MCF 10A (cell line): ENCODE results near the gene COL4A1. TPM values are rescaled to one million over a fixed set of nuclear protein-coding genes. Genes with fewer than 3 reads are reported as not detected.

ENCODE experiments used
- BruUV-seq: library from RNA; stranded (reverse); fragments of 400-500 nt; replicated peaks from 2 replicates; lab custom pipeline; 2021; lab: Mats Ljungman, UMichigan
- CTCF ChIA-PET: fragments of 300-600 bp; sonication (Branson Sonifier 250); formaldehyde crosslinking; extraction: SDS; loops from one replicate; lab custom pipeline; 2021; ENCODE audit warnings: antibody characterized with exemption, inconsistent platforms; lab: Yijun Ruan, JAX
- POLR2A ChIA-PET: fragments of 300-600, 350-650 bp; sonication (Branson Sonifier 250); formaldehyde crosslinking; extraction: SDS; loops from one replicate; lab custom pipeline; 2020; ENCODE audit warnings: antibody characterized with exemption, inconsistent platforms; lab: Yijun Ruan, JAX
- DNase-seq: peaks from one replicate; pipeline ENCODE4 v3.0.0-alpha.2; 2018; ENCODE audit not compliant: unreplicated experiment
- H3K27ac Mint-ChIP-seq: one replicate; pipeline ENCODE4 v1.8.0; 2022; ENCODE audit warnings: mild to moderate bottlenecking, low read depth, mixed read lengths; ENCODE audit not compliant: unreplicated experiment
- H3K27me3 Mint-ChIP-seq: one replicate; pipeline ENCODE4 v1.8.0; 2022; ENCODE audit warnings: mixed read lengths; ENCODE audit not compliant: insufficient read depth, unreplicated experiment
- H3K36me3 Mint-ChIP-seq: one replicate; pipeline ENCODE4 v1.8.0; 2022; ENCODE audit warnings: mild to moderate bottlenecking, moderate library complexity, mixed read lengths; ENCODE audit not compliant: insufficient read depth, unreplicated experiment
- H3K4me1 Mint-ChIP-seq: one replicate; pipeline ENCODE4 v1.8.0; 2022; ENCODE audit warnings: mixed read lengths; ENCODE audit not compliant: insufficient read depth, unreplicated experiment
- H3K4me3 Mint-ChIP-seq: one replicate; pipeline ENCODE4 v1.8.0; 2022; ENCODE audit warnings: mild to moderate bottlenecking, moderate library complexity, mixed read lengths; ENCODE audit not compliant: unreplicated experiment
- H3K9me3 Mint-ChIP-seq: one replicate; pipeline ENCODE4 v1.8.0; 2022; ENCODE audit warnings: mixed read lengths; ENCODE audit not compliant: unreplicated experiment
- intact Hi-C: fragments of 100-400 bp; cut with micrococcal nuclease; formaldehyde crosslinking; loops from 2 replicates; pipeline ENCODE4 v1.14.1; 2022
- total RNA-seq: library from RNA; stranded (reverse); gene quantifications from 2 replicates; pipeline ENCODE4 v1.2.3, GENCODE V29; 2022
- TF ChIP-seq, protein P1 (sequence below): fragments of 200-600 bp; IDR thresholded peaks from one replicate; pipeline ENCODE4 v1.8.0; 2022; ENCODE audit warnings: antibody characterized with exemption, mild to moderate bottlenecking; ENCODE audit not compliant: unreplicated experiment

Gene COL4A1
- total RNA-seq, 1 experiment from 2014 or later = 42.1 TPM

DNA sequence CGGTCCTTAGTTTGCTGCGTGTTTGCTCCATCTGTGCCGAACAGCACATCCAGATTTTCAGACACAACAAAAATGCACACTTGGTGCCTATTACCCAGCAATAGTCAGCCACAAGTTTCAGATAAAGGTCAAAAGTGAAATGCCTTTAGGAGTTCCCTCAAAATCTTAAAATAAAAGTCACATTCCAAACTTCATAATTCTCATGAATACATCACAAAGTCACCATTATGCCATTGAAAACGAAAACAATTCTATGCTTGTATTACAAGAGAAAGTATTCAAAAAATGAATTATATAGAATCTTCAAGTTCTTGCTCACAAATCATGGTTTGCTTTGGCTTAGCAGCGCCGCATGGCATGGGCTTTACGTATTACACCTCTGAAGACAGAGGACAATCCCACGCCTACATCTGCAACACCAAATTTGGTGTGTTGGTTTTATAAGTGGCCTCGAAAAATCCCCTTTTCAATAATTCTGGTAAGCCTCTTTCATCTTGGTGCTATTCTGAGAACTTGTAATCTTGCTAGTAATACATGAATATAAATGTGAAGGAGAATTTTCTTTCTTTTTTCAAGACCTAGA lies 26.6 kb downstream of the COL4A1 start:
- no peaks in the 10 kb centered on the region for H3K4me1 Mint-ChIP-seq
- ChIA-PET POLR2A (no interaction called here), CTCF (no interaction called here)
- intact Hi-C loops = no loop called here
- H3K36me3 Mint-ChIP-seq = no peaks in the 10 kb centered on the region
- H3K4me3 Mint-ChIP-seq = no peak overlapping the region
- TF ChIP-seq, protein P1, sequence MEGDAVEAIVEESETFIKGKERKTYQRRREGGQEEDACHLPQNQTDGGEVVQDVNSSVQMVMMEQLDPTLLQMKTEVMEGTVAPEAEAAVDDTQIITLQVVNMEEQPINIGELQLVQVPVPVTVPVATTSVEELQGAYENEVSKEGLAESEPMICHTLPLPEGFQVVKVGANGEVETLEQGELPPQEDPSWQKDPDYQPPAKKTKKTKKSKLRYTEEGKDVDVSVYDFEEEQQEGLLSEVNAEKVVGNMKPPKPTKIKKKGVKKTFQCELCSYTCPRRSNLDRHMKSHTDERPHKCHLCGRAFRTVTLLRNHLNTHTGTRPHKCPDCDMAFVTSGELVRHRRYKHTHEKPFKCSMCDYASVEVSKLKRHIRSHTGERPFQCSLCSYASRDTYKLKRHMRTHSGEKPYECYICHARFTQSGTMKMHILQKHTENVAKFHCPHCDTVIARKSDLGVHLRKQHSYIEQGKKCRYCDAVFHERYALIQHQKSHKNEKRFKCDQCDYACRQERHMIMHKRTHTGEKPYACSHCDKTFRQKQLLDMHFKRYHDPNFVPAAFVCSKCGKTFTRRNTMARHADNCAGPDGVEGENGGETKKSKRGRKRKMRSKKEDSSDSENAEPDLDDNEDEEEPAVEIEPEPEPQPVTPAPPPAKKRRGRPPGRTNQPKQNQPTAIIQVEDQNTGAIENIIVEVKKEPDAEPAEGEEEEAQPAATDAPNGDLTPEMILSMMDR = no peak
- no peak overlapping the region for H3K27ac Mint-ChIP-seq
- H3K27me3 Mint-ChIP-seq = no peaks in the 10 kb centered on the region
- no peaks in the 10 kb centered on the region for H3K9me3 Mint-ChIP-seq
- DNase-seq = no peak
- no TSS peak for BruUV-seq

DNA sequence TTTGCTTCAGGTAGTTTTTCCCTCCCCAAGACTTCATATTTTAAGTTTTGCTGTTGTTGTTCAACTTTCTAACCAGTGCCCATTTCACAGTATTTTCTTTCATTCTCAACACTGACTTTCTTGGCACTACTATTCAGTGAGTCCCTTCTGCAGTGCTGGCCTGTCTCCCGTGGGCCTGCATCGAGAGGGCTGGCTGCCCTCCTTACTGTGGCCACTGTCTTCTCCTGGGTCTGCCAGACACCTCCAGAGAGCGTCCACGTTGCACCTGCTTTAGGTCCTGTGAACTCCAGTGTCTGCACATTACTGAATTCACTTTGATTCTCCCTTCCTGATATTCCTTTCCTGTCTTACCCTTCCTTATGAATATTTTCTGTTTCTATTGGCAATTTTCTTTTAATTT lies 27.3 kb downstream of the COL4A1 start:
- Mint-ChIP-seq H3K27ac (no peak overlapping the region), H3K36me3 (no peaks in the 10 kb centered on the region), H3K4me1 (no peaks in the 10 kb centered on the region), H3K27me3 (no peaks in the 10 kb centered on the region), H3K4me3 (no peak overlapping the region), H3K9me3 (no peaks in the 10 kb centered on the region)
- ChIA-PET POLR2A (no interaction called here), CTCF (interaction anchor here (0.8 kb wide), 1 partner anchor 314 kb away, joined by 3 read pairs; no protein-coding TSS in a partner anchor)
- TF ChIP-seq, protein P1 = no peak
- DNase-seq = no peak
- BruUV-seq = no TSS peak
- intact Hi-C loops = no loop called here

DNA sequence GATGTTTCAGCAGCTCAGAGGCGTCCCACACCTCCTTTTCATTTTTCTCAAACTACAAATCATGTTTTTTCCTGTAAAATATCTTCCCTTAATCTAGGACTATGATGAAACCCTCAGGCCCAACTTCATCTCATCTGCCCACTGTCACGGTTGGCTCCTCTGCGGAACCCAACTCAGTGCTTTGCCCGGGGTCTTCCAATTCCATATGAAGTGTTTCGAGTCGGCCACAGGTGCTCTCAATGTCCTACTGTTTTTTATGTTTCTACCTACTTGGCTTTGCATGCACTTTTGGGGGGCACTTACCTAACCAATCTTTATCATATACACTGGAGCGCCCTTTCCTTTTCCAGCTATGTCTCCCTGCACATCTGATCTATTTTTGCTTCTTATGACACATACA lies 28.1 kb downstream of the COL4A1 start:
- POLR2A ChIA-PET = no interaction called here
- TF ChIP-seq, protein P1 = no peak
- no peaks in the 10 kb centered on the region for H3K4me1 Mint-ChIP-seq
- H3K4me3 Mint-ChIP-seq = no peak overlapping the region
- intact Hi-C loops = no loop called here
- no peak overlapping the region for H3K27ac Mint-ChIP-seq
- H3K27me3 Mint-ChIP-seq = no peaks in the 10 kb centered on the region
- H3K36me3 Mint-ChIP-seq = no peaks in the 10 kb centered on the region
- H3K9me3 Mint-ChIP-seq = no peaks in the 10 kb centered on the region
- CTCF ChIA-PET = interaction anchor here (0.8 kb wide), 1 partner anchor 315 kb away, joined by 3 read pairs; no protein-coding TSS in a partner anchor
- DNase-seq = no peak
- no TSS peak for BruUV-seq

DNA sequence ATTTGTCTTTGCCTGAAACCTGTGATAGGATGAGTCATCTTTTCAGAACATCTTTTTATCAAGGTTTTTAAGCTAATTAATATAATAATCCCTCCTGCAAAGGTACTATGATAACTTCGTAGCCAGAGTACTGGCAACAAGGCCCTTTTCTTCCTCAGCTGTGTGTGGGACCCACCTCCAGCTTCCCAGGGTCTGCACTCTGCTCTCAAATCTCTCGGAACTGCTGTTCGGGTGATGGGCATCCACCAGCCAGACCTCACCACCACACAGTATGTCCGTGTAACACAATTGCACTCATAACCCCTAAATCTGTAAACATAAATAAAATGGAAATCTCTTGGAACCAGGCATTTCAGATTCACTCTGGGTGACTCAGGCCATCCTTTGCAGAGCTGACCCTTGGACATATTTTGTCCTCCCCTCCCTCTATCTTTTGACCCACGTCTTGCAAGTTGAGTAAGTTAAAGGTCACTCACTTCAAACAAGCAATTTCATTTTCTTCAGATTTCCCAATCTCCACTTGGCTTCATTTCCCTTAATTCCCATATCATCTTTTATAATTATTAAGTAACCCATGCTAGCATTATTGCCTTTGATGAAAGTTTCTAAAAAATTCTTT lies 29.5 kb downstream of the COL4A1 start:
- no TSS peak for BruUV-seq
- intact Hi-C loops = no loop called here
- no peak for DNase-seq
- H3K27ac Mint-ChIP-seq = no peak overlapping the region
- CTCF ChIA-PET = interaction anchor here (0.6 to 1.2 kb wide), 3 partner anchors 12 to 339 kb away, joined by 3 read pairs; no protein-coding TSS in a partner anchor
- H3K4me3 Mint-ChIP-seq = no peak overlapping the region
- no peaks in the 10 kb centered on the region for H3K4me1 Mint-ChIP-seq
- TF ChIP-seq, protein P1 = no peak
- no peaks in the 10 kb centered on the region for H3K9me3 Mint-ChIP-seq
- POLR2A ChIA-PET = no interaction called here
- no peaks in the 10 kb centered on the region for H3K36me3 Mint-ChIP-seq
- no peaks in the 10 kb centered on the region for H3K27me3 Mint-ChIP-seq
